HK-2 (cell line): ENCODE measurements around the gene LAMA1.

ENCODE experiments used
- DNase-seq: peaks from one replicate; pipeline ENCODE4 v3.0.0-alpha.2; 2018; ENCODE audit not compliant: unreplicated experiment

LAMA1 gene

DNA sequence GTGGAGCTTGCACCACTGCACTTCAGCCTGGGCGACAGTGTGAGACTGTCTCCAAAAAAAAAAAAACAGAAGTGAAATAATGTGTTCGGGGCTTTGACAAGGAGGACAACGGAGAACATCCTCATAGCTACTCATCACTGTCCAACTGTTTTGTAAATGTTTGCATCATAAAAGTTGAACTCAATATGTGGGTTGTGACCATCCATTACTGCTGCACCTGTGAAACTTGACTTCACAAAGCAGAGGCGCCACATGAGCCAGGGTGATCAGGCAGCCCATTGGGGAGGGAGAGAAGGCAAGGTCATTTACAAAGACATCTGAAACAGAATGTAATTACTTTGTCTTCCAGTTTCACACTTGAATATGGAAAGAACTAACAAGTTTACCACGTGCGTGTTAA, 61.6 kb downstream of the LAMA1 start:
- DNase-seq: no peak

DNA sequence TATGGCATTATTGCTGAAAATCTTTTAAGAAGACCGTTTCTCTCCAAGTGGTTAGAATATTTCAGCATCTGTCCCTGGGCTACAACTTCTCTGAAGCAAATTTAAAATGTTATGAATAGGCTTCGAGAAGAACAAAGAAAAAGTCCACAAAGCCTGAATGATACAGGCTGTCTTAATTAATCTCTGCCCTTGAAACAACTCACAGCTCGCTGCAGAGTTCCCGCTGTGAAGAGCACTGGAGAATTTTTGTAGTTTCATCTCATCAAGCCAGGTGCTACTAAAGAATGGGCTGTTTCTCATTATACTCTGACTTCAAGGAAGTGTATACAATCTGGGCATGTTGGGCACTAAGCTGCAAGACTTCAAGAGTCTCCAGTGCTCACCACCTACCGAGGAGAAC, 67.6 kb downstream of the LAMA1 start:
- no peak for DNase-seq

DNA sequence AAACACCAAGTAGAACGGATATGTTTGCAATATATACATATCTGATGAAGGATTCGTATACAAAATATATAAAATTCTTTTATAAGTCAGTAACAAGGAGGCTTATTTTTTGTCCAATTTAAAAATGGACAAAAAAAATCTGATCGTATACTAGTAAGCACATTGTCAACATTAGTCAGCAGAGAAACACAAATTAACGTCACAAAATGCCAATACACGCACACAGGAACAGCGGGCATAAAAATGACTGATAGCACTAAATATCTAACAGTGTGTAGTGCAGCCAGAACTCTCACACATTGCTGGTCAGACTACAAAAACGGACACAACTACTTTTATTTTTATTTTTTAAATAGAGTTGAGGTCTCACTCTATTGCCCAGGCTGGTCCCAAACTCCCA, 69.5 kb downstream of the LAMA1 start:
- DNase-seq: no peak

DNA sequence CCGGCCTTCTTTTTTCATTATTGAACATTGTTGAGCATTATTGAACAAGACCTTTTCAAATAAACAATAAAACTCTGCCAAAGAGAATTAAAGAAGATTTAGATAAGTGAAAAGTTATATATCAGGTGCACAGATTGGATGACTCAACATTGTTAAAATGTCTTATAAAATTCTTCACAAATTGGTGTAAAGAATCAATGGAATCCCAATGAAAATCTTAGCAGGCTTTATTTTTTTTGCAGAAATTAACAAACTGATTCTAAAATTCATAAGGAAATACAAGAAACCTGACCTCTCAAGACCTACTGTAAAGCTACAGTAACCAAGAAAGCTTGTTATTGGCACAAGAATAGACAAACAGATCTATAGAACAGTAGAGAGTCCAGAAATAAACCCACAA, 70.3 kb downstream of the LAMA1 start:
- DNase-seq: no peak

DNA sequence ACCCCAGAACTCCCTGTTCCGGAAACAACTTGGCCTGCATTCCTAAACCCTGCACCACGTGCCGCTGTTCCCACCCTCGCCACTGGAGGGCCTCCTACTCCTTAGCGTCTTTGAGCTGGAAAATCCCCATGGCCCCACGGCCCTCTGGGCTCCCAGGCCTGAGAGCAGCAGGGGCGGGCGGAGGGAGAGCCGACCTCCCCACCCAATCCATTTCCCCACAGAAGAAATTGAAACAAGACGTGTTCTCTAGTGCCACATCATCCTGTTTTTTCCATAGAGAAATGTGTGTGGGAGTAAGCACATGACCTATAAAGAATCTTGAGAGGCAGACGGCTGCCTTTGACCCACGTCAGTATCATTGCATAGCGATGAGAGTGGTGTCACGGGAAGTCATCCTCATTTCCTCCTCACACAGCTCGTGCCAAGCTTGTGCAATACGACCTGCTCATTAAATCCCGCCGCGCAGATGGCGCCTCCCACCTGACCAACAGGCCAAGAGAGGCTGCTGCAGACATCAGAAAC, 79.2 kb downstream of the LAMA1 start:
- peak; percentile 88 for DNase-seq

DNA sequence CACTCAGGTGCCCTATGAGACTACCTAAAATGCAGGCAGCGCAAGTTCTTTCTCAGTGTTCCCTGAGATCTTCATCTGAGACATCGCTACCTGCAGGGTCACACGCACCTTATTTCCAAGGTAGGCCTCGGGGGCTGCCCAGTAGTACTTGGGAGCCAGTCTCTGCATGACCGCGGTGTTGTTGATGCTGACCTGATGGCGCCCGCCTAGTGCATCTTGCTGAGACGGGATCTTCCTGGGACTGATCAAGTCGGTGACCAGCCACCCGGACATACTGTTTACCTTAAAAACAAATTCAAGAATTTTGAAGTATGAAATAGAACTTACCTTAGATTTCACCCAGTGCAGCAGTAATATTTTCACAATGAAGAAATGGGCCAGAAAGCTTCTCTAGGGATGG, 80.1 kb downstream of the LAMA1 start:
- DNase-seq: no peak

DNA sequence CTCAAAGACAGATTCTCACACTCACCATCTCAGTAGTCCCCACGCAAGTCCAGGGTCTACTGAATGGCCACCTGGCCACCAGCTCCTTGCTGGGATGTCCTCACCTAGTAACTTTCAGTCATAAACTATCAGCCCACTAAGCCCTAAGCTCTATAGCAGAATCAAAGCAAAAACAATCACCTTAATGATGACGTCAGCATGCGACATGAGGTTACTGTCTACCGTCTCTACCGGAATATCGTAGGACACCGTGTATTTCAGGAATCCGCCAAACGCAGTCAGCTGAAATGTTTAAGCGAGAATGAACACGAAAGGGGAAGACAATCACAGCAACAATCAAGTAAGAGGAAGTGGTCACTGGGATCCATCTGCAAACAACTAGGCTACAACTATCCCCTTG, 81.8 kb downstream of the LAMA1 start:
- DNase-seq: no peak

DNA sequence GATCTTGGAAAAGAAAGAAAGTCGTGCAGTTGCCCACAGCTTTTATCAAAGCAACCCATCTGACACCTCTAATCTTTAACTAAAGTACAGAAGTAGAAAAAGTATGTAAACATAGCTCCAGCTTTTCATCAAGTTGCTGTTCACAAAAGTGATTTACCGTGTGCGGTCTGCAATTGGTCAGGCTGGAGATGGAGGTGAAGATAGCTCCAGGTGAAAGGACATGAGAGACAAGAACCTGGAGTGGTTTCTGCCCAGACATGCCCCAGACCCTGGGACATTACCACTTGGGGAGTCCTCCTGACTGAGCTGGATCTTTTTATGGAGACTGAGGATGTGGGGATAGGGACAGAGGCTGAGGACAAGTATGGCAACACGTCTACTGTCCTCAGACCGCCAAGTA, 82.7 kb downstream of the LAMA1 start:
- no peak for DNase-seq

DNA sequence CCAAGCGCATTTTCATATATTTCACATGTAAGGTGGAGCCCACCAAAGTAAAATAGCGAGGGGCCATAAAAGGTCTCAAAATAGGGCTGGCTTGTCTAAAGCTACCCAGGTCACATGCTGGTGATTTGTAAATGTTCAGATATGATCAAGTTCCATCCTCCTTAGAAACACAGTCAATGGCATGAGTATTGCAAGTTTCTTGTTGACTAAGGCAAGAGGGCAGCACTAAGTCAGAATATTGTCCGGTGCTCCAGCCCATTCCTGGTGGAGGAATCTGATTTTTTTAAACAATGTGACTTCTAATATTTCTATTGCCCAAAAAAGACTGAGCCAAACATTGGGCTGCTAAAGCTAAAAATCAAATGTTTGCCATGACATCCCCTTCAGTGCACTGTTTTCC, 85.1 kb downstream of the LAMA1 start:
- DNase-seq: no peak

DNA sequence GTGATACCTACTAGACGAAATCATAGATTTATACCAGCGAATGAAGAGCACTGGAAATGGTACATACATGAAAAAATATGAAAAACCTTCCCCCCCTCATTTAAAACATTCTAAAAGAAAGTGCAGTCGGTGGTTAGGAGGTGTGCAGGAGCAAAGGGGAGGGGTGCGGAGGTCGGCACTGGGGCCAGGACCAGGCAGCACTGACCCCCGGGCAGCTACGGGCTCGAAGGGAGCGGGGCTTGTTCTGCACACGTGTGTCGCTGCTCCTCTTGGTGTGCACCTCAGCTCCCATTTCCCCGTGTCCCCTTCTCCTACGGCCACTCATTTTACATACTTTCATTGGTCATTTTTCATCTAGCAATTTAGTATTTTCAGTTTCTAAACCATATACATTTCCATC, 89.0 kb downstream of the LAMA1 start:
- DNase-seq: no peak

DNA sequence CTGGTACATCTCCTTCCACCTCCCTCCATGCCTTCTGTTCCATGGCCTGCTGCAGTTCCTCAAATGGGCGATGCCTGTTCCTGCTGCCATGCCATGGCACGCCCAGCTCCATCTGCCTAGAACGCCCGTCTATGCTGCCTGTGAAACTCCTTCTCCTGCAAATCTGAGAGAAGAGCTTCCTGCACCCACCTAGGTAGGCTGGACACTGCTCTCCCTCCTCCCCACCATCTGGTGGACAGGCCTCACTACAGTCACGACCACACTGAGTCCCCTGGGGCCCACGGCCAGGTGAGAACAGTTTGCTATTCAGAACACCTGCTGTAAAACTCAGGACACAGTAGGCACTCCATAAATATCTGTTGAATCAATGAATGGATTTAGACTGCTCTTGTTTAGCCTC, 92.4 kb downstream of the LAMA1 start:
- DNase-seq: no peak

DNA sequence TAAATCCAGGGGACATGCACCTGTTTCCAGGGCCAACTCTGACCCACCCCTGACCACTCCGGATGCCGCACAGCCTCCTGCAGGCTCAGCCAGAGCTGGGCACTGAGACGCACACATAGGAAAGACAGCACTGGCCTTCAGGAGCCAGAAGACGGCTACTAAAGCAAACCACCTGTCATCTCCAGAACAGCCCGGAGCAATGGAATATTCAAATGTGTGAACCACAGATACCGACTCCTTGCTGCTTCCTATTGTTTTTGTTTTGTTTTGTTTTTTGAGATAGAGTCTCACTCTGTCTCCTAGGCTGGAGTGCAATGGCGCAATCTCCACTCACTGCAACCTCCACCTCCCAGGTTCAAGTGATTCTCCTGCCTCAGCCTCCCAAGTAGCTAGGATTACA, 94.0 kb downstream of the LAMA1 start:
- no peak for DNase-seq

DNA sequence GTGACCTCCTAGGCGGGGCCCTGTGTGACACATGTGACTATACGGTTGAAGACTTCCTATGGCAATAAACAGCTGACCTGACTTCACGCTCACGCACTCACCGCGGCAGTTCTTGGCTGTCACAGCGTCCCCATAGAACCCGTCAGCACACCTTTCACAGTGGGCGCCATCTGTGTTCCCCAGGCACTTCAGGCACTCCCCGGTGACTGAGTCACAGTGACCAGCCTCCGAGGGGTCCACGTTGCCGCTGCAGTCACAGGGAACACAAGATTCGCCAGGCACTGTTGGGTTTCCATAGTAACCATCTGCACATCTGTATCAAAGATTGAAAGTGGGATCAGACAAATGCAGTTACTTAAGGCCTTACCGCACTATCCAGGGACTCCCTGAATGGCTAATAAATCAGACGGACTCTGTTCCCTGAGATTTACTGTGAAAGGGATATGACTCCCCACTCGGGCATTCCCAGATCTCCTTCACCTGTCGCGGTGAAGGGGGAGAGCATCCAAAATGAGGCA, 94.5 kb downstream of the LAMA1 start:
- DNase-seq: no peak

DNA sequence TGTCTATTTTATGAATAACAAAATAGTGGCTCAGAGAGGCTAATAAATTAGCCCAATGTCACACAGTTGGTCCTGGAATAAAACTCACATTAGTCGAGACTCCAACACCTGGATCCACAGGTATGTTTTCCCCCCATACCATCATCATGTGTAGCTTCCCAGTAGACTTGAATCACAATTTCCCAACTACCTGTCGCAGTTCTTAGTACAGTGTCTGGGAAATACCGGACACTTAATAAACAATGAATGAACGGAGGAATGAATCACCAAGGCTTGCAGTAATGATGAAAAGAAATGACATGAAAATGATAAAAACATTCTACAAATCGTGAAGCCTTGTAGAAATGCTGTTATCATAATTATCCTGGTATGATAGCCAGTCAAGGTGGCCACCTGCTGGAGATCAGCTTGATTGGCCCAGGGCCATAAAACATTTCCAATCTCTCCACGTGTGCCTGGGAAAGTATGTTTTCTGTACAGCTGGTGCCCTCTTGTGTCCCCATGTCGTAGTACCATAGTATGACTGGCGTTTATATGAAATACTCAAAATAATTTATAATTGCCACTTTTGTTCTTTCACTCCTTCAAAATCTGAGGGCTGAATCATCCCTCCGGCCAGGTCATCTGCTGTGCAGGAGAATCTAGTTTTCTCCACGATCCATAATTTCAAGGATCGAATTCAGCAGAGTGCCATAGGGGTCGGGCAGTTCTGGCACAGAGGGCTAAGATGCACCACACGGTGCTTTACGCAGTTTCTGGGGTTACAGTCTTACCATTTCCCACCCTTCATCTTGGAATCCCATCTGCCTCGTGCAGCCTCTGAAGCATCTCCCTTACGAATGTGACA, 95.4 kb downstream of the LAMA1 start:
- peak; percentile 20 for DNase-seq

DNA sequence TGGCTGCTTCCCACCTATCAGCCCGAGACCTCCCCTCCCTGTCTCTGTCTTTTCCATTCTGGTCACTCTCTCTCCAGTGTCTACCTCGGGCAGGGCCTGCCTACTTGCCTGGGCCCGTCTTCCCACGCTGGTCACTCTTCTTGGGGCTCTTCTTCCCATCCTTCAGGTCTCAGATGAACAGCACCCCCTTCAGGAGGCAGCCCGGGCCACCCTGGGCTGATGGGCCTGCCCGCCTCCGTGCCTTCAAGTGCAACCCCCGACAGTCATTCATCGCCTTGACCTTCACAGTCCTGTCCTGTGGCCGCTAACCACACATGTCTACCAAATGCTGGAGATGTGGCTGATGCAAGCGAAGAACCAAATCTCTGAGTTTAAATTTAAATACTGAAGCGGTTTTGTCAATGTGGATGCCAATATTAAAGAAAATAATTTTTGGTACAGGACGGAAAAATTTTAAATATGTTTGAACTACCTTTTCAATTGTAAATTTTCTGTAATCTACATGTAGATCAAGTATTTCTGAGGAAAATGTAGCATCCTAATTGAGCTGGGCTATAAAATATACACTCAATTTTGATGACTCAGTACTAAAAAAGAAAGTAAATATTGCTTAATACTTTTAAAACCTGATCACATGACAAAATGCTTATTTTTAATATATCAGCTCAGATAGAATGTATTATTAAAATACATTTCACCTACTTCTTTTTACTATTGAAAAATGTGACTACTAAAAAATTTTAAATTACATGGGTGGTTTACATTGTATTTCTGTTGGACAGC, 96.4 kb downstream of the LAMA1 start:
- DNase-seq: no peak

DNA sequence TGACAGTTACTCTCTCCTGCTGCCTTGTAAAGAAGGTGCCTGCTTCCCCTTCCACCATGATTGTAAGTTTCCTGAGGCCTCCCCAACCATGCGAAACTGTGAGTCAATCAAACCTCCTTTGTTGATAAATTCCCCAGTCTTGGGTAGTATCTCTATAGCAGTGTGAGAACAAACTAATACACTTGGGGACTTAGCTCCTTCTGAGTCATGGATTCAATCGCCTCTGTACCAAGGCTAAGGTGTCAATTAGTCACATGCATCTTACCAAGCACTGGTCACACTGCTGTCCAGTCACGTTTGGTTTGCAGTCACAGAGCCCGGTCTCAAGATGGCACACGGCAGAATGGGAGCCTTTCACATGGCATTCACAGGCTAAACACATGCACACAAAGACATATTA, 100.6 kb downstream of the LAMA1 start:
- DNase-seq: no peak

DNA sequence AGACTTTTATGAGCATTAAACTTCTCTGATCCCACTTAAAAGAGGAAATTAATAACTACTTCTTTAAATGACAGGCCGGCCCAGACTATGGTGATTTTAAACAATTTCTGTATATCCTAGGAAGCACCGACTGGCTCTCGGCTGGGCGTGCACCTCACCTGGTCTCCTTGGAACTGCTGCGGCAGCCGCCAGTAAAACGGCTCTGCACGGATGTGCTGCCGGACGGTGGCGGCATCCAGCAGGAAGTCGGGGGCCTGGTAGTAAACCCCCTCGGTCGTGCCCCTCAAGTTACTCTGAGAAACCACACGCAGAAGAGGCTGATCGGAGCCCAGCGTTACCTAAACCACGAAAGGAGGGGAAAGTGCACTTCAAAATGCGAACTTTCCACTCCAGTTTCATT, 106.5 kb downstream of the LAMA1 start:
- no peak for DNase-seq

DNA sequence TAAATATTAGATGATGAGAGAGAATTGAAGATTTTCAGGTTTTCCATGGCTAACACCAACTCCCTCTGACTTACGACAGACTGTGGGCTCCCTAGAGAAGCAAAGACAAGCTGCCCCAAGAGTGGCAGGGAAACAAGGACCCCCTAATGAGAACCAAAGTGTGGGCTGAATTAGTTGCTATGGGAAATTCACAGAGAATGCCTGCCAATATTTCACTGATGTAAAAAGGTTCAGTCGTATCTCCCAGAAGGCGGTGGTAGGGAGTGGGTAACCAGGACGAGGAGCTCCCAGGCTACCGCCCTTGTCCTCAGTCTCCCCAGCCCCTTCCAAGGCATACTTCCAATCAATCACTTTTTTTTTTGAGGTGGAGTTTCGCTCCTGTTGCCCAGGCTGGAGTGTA, 113.6 kb downstream of the LAMA1 start:
- no peak for DNase-seq

DNA sequence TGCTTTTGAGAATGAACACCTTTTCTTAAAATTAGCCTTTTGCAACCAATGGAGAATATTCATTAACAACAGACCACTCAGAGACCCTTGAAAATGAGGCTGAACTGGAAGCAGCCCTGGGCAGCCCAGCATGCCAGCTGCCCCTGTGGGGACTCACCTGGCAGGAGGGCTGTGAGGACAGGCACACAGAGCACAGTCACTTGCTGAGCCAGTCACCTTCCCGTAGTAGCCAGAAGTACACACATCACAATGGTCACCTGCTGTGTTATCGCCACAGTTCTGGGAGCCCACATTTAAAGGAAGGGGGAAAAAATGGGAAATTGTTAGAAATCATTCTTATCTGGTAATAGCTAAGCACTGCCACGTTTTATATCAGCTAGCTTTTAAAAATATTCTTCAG, 115.5 kb downstream of the LAMA1 start:
- DNase-seq: no peak

DNA sequence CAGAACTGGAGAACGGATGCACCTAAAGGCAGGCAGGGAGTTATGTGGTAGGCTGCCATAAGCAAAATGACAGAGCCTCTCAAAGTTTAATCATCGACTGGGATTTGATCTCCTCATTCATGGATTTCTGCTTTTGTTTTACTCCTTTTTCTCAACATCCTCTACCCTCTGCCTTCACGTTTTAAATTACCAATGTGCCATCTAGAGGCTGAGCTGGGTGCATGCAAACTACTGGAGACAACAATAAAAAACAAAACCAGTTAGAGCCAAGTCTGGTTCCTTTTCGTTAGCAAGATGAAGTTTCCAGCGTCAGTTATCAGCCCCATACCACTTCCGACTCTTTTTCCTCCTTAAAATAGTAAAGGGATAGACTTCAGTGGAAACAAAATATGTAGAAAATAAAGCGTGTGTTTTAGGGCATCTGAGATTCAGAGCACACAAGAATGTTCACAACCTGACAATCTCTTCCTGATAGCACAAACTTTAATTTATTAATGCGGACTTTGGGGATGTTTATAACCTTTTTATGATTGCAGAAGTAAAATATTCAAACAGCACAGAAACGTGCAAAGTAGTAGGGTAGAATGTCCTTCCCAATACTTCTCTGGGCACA, 117.0 kb downstream of the LAMA1 start:
- DNase-seq: no peak

DNA sequence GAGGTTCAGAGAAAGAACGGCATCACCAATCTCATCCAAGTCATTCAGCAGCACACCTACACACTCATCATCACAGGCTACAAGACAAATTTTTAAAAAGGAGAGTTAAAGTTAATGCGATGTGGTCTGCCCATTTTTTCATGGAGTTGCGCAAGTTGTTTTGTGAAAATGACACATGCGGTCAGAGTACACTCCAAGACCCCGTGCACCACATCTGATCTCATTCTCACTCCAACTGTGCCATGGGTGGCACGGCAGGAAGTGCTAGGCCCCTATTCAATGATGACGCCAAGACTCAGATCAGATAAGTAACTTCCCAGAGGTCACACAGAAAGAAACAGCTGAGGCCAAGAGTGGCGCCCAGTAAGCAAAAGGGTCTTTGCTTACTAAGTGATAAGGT, 119.8 kb downstream of the LAMA1 start:
- DNase-seq: no peak

DNA sequence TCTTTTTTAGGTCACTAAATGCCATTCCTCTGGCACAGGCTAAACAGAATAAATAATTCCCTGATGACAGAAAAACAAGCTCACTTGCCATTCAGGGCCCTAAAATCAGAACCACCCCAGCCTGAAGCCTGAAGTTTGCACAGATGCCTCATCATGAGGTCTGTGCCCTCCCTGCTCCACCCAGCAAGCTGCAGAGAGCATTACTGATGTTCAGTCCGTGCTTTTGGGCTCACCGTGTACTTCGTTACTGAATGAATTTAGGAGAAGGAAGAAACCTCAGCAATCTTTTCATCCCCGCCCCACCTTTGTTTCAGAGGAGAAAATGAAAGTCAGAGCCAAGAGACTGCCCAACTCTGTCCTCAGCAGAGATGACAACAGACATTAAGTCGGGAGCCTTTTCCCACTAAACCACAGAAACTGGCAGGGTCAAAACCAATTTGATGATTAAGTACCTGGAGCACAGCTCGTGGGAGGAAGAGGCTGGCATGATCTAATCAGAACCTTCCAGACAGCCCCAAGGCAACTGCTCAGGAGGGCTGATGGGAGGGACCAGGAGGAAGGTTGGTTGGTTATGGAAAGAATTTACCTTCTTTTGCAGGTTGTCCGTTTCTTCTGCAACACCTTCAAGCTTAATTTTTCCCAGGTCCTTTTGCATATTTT, 122.7 kb downstream of the LAMA1 start:
- DNase-seq: peak; percentile 13
